Measurements from ENCODE around the gene ACOX2.

ACOX2 gene

DNA sequence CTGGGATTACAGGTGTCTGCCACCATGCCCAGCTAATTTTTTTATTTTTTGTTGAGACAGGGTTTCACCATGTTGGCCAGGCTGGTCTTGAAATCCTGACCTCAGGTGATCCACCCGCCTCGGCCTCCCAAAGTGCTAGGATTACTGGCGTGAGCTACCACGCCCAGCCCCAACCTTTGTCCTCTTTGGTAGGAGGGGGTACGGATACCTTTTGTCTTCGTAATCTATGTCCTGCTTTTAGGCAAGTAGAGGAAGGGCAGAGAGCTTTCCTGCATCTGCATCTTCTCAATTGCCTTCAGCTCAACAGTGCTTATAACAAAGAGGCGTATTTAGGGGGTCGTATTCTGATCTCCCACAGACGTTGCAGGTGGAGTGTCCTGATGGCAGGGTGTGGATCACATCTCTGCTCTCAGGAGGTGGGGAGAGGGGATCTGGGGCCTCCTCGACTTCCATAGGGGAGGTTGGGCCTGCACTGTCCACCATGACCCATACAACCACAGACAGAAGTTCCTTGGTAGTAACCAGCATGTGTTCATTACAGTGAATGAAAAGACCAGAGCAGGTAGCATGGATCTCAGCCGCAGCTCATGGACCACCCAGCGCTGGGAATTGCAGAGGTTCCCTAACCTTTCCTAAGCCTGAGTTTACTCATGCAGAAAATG, 66.5 kb downstream of the ACOX2 start:
- DNase-seq: no peak

DNA sequence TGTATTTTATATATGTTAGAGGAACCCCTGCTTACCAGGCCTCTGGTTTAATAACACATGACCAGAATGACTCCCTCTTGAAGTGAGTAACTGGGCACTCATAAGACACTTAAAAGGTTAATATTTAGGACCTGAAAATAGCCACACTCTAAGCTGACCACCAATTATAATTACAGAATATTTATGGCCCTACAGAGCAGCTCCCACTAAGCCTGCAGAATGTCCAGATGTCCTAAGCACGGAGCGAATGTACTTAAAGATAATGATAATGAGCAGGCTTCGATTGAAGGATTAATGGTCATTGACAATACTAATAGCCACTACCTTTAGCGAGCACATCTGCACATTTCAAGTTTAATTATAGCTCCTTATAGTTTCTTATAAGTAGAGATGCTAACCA, 67.9 kb downstream of the ACOX2 start:
- no peak for DNase-seq

DNA sequence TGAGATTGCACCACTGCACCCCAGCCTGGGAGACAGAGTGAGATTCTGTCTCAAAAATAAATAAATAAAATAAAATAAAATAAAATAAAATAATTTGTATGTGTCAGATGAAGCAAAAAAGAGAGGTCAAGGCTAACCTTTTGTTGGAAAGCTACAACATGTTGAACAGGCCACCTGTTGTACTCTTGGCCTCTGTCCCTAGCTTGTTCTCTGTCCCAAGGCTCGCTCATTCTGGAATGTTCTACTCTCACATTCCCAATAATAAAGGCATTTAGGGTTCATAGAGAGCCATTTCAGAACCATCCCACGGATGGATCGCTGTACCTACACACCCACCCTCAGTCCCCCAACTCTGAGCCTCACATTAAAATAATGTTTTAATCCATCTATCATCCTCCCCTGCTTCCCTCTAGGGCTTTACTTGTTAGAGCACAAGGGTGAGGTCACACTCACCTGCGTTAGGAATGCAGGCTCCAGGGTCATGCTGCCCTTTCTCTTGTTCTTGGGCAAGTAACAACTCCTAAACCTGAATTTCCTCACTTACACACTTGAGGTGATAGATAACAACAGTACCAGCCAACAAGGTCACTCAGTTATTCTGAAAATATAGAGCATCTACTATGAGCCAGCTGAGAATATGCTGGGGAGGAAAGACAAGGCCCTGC, 70.0 kb downstream of the ACOX2 start:
- DNase-seq: no peak

DNA sequence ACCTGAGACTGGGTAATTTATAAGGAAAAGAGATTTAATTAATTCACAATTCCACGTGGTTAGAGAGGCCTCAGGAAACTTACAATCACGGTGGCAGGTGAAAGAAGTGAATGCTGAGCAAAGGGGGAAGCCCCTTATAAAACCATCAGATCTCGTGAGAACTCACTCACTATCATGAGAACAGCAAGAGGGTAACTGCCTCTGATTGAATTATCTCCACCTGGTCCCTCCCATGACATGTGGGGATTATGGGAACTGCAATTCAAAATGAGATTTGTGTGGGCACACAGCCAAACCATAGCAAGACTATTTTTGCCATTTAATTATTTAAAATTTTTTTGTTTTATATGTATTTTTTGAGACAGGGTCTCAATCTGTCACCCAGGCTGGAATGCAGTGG, 72.1 kb downstream of the ACOX2 start:
- DNase-seq: no peak

DNA sequence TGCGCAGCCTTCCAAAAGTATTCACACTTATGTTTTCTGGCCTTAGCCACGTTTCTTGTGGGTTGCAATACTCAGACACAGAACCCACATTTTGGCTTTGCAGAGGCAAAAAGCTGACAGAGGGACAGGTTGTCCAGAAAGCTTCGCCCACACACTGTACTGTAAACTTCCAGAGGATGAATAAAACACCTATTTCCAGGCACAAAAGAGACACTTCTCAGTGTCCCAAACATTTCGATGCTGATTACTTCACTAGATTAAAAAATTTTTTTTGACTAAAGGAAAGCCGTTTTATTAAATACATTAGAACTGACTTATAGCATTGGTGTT, 73.1 kb downstream of the ACOX2 start:
- DNase-seq: no peak

DNA sequence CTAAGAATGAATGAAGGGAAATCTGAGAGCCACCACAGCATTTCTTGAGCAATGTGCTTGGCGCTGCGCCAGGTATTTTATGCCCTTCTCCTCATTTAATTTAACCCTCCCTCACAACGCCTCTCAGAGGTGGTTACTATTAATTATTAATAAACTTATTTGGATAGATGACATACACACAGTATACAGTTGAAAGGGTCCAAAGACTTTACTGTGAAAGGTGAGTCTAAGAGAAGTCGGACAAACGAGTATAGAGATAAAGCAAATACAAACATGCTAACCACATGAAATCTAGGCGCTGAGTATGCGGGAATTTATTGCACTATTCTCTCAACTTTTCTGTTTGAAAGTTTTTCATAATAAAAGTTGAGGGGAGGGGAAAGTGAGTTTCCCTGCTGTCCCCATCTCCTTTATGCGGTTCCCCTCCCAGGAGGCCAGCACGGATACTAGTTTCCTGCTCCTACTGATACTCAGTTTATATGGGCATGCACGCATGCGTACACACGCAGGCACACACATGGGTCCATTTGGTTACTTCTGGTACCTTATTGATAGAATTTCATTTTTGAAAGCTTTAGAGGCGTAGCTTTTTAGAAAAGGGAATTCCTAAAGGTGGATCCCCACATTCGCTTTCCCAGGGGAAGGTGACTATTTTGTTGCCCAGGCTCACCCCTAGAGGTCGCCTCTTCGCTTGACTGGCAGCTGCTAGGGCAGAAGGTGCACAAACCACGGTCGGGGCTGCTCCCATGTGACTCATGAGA, 73.6 kb downstream of the ACOX2 start:
- DNase-seq: peak; percentile 55

DNA sequence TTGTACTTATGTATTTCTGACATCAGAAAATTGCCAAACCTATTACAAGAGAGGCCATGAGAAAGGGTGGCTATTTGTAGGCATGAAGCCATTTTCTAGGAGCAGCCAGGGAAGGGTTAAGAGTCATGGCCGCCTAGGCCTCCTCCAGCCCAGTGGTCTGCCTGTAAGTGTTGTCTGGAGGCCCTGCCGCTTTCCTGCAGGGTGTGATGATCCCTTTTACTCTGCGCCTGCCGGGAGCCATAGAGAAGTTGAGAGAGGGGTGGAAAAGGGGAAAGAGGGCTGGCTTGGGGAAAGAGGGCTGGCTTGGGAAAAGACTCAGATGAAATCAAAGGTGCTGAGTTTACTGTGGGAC, 74.2 kb downstream of the ACOX2 start:
- DNase-seq: no peak

DNA sequence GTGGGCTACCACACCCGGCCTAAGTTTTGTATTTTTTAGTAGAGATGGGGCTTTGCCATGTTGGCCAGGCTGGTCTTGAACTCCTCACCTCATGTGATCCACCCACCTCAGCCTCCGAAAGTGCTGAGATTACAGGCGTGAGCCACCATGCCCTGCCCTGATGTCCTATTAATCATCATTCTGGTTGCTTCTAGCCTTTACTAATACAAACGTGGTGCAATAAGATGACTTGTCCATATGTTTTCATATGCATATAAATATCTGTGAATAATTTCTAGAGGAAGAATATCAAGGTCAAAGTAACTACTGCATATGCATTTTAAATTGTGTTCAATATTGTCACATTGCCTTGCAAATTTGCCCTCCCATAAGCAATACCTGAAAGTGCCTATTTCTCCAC, 77.8 kb downstream of the ACOX2 start:
- DNase-seq: no peak
